ENCODE measurements around the gene ZNF865.

The ZNF865 gene

GRCh38 chr19:55624109-55625003 lies 18.9 kb downstream of the ZNF865 start, which contains the start of gene ZNF784:
Gene ZNF784, minus strand, starts transcription at chr19:55624566. Its CDS starts 5 bp downstream, at chr19:55624561.
- TF ChIP-seq SNAI2 (CRISPR knock-in tag; IDR thresholded peaks at IDR 0.05) (no peak), TOX (CRISPR knock-in tag; IDR thresholded peaks at IDR 0.05; ENCODE audit: borderline replicate concordance) (no peak), CREB5 (CRISPR knock-in tag; IDR thresholded peaks at IDR 0.05; ENCODE audit: low read depth) (no peak), CSDC2 (CRISPR knock-in tag; IDR thresholded peaks at IDR 0.05) (no peak), BACH2 (CRISPR knock-in tag; IDR thresholded peaks at IDR 0.05; ENCODE audit: borderline replicate concordance) (no peak), ZFP30 (CRISPR knock-in tag; IDR thresholded peaks at IDR 0.05) (no peak), ZC3H10 (CRISPR knock-in tag; IDR thresholded peaks at IDR 0.05) (no peak), GLIS3 (CRISPR knock-in tag; IDR thresholded peaks at IDR 0.05) (no peak), ZNF8 (CRISPR knock-in tag; IDR thresholded peaks at IDR 0.05) (no peak), ZNF565 (CRISPR knock-in tag; conservative IDR thresholded peaks at IDR 0.05; ENCODE audit: low read depth) (no peak), TCF4 (CRISPR knock-in tag; IDR thresholded peaks at IDR 0.05; ENCODE audit: borderline replicate concordance) (no peak), PPARA (CRISPR knock-in tag; IDR thresholded peaks at IDR 0.05; ENCODE audit: borderline replicate concordance) (no peak), RARB (CRISPR knock-in tag; IDR thresholded peaks at IDR 0.05) (no peak), ESRRG (CRISPR knock-in tag; IDR thresholded peaks at IDR 0.05) (no peak), OSR1 (CRISPR knock-in tag; IDR thresholded peaks at IDR 0.05) (no peak), ZFP3 (CRISPR knock-in tag; IDR thresholded peaks at IDR 0.05) (no peak)
- TF ChIP-seq, protein P1, sequence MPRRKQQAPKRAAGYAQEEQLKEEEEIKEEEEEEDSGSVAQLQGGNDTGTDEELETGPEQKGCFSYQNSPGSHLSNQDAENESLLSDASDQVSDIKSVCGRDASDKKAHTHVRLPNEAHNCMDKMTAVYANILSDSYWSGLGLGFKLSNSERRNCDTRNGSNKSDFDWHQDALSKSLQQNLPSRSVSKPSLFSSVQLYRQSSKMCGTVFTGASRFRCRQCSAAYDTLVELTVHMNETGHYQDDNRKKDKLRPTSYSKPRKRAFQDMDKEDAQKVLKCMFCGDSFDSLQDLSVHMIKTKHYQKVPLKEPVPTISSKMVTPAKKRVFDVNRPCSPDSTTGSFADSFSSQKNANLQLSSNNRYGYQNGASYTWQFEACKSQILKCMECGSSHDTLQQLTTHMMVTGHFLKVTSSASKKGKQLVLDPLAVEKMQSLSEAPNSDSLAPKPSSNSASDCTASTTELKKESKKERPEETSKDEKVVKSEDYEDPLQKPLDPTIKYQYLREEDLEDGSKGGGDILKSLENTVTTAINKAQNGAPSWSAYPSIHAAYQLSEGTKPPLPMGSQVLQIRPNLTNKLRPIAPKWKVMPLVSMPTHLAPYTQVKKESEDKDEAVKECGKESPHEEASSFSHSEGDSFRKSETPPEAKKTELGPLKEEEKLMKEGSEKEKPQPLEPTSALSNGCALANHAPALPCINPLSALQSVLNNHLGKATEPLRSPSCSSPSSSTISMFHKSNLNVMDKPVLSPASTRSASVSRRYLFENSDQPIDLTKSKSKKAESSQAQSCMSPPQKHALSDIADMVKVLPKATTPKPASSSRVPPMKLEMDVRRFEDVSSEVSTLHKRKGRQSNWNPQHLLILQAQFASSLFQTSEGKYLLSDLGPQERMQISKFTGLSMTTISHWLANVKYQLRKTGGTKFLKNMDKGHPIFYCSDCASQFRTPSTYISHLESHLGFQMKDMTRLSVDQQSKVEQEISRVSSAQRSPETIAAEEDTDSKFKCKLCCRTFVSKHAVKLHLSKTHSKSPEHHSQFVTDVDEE (CRISPR knock-in tag; IDR thresholded peaks at IDR 0.05), result no peak
- TF ChIP-seq, protein P2, sequence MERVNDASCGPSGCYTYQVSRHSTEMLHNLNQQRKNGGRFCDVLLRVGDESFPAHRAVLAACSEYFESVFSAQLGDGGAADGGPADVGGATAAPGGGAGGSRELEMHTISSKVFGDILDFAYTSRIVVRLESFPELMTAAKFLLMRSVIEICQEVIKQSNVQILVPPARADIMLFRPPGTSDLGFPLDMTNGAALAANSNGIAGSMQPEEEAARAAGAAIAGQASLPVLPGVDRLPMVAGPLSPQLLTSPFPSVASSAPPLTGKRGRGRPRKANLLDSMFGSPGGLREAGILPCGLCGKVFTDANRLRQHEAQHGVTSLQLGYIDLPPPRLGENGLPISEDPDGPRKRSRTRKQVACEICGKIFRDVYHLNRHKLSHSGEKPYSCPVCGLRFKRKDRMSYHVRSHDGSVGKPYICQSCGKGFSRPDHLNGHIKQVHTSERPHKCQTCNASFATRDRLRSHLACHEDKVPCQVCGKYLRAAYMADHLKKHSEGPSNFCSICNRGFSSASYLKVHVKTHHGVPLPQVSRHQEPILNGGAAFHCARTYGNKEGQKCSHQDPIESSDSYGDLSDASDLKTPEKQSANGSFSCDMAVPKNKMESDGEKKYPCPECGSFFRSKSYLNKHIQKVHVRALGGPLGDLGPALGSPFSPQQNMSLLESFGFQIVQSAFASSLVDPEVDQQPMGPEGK (CRISPR knock-in tag; IDR thresholded peaks at IDR 0.05; ENCODE audit: borderline replicate concordance), result no peak
- TF ChIP-seq, protein P3, sequence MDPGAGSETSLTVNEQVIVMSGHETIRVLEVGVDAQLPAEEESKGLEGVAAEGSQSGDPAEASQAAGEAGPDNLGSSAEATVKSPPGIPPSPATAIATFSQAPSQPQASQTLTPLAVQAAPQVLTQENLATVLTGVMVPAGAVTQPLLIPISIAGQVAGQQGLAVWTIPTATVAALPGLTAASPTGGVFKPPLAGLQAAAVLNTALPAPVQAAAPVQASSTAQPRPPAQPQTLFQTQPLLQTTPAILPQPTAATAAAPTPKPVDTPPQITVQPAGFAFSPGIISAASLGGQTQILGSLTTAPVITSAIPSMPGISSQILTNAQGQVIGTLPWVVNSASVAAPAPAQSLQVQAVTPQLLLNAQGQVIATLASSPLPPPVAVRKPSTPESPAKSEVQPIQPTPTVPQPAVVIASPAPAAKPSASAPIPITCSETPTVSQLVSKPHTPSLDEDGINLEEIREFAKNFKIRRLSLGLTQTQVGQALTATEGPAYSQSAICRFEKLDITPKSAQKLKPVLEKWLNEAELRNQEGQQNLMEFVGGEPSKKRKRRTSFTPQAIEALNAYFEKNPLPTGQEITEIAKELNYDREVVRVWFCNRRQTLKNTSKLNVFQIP (CRISPR knock-in tag; IDR thresholded peaks at IDR 0.05; ENCODE audit: borderline replicate concordance, low read depth), result no peak
- TF ChIP-seq, protein P4, sequence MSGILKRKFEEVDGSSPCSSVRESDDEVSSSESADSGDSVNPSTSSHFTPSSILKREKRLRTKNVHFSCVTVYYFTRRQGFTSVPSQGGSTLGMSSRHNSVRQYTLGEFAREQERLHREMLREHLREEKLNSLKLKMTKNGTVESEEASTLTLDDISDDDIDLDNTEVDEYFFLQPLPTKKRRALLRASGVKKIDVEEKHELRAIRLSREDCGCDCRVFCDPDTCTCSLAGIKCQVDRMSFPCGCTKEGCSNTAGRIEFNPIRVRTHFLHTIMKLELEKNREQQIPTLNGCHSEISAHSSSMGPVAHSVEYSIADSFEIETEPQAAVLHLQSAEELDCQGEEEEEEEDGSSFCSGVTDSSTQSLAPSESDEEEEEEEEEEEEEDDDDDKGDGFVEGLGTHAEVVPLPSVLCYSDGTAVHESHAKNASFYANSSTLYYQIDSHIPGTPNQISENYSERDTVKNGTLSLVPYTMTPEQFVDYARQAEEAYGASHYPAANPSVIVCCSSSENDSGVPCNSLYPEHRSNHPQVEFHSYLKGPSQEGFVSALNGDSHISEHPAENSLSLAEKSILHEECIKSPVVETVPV (CRISPR knock-in tag; IDR thresholded peaks at IDR 0.05), result no peak
- ATAC-seq, result peak; percentile 75

GRCh38 chr19:55625004-55625326 lies 19.5 kb downstream of the ZNF865 start:
- no peak for ATAC-seq
- TF ChIP-seq SNAI2 (CRISPR knock-in tag; IDR thresholded peaks at IDR 0.05) (no peak), ZNF8 (CRISPR knock-in tag; IDR thresholded peaks at IDR 0.05) (no peak), GLIS3 (CRISPR knock-in tag; IDR thresholded peaks at IDR 0.05) (no peak), ZFP30 (CRISPR knock-in tag; IDR thresholded peaks at IDR 0.05) (no peak), ZFP3 (CRISPR knock-in tag; IDR thresholded peaks at IDR 0.05) (no peak), CREB5 (CRISPR knock-in tag; IDR thresholded peaks at IDR 0.05; ENCODE audit: low read depth) (no peak), RARB (CRISPR knock-in tag; IDR thresholded peaks at IDR 0.05) (no peak), ESRRG (CRISPR knock-in tag; IDR thresholded peaks at IDR 0.05) (no peak), ISL1 (CRISPR knock-in tag; IDR thresholded peaks at IDR 0.05) (no peak), ZC3H10 (CRISPR knock-in tag; IDR thresholded peaks at IDR 0.05) (no peak), CSDC2 (CRISPR knock-in tag; IDR thresholded peaks at IDR 0.05) (no peak), BACH2 (CRISPR knock-in tag; IDR thresholded peaks at IDR 0.05; ENCODE audit: borderline replicate concordance) (no peak), OSR1 (CRISPR knock-in tag; IDR thresholded peaks at IDR 0.05) (no peak)
- TF ChIP-seq, protein P3 (CRISPR knock-in tag; IDR thresholded peaks at IDR 0.05; ENCODE audit: borderline replicate concordance, low read depth), result no peak
- TF ChIP-seq, protein P4 (CRISPR knock-in tag; IDR thresholded peaks at IDR 0.05), result no peak
